SK-N-SH treated with all-trans-retinoic acid at 6 μM for 48 hours (cell line): ENCODE data around the gene AMOT.

Experiments used
- ATAC-seq: fragments of 200-7000 bp; cut with Tn5 transposase; 3 replicates; pipeline ENCODE4 v1.9.1; 2020; ENCODE audit warnings: mild to moderate bottlenecking, moderate library complexity
- BACH2 ChIP-seq: fragments of 250-450 bp; sonication (Bioruptor Pico); IDR thresholded peaks from 2 replicates; pipeline ENCODE4 v1.9.0; 2021; ENCODE audit warnings: mild to moderate bottlenecking, borderline replicate concordance
- CSDC2 ChIP-seq: fragments of 250-450 bp; sonication (Bioruptor Pico); IDR thresholded peaks from 2 replicates; pipeline ENCODE4 v1.5.0; 2020; ENCODE audit warnings: mild to moderate bottlenecking, moderate library complexity
- GLIS3 ChIP-seq: fragments of 250-450 bp; sonication (Bioruptor Pico); IDR thresholded peaks from 2 replicates; pipeline ENCODE4 v1.5.0; 2020; ENCODE audit warnings: mild to moderate bottlenecking, moderate library complexity
- ISL1 ChIP-seq: fragments of 250-450 bp; sonication (Bioruptor Pico); IDR thresholded peaks from 2 replicates; pipeline ENCODE4 v2.1.2; 2022; ENCODE audit warnings: mild to moderate bottlenecking, moderate library complexity
- OSR1 ChIP-seq: fragments of 250-450 bp; sonication (Bioruptor Pico); IDR thresholded peaks from 2 replicates; pipeline ENCODE4 v1.8.0; 2022; ENCODE audit warnings: moderate library complexity, mild to moderate bottlenecking, inconsistent platforms
- RARB ChIP-seq: fragments of 250-450 bp; sonication (Bioruptor Pico); IDR thresholded peaks from 2 replicates; pipeline ENCODE4 v1.8.0; 2021; ENCODE audit warnings: mild to moderate bottlenecking, moderate library complexity
- SNAI2 ChIP-seq: fragments of 250-450 bp; sonication (Bioruptor Pico); IDR thresholded peaks from 2 replicates; pipeline ENCODE4 v1.5.0; 2020; ENCODE audit warnings: mild to moderate bottlenecking, moderate library complexity
- TCF4 ChIP-seq: fragments of 250-450 bp; sonication (Bioruptor Pico); IDR thresholded peaks from 2 replicates; pipeline ENCODE4 v1.8.0; 2021; ENCODE audit warnings: mild to moderate bottlenecking, moderate library complexity, borderline replicate concordance
- TOX ChIP-seq: fragments of 250-450 bp; sonication (Bioruptor Pico); IDR thresholded peaks from 2 replicates; pipeline ENCODE4 v1.8.0; 2021; ENCODE audit warnings: mild to moderate bottlenecking, moderate library complexity, borderline replicate concordance
- ZC3H10 ChIP-seq: fragments of 250-450 bp; sonication (Bioruptor Pico); IDR thresholded peaks from 2 replicates; pipeline ENCODE4 v1.5.1; 2021; ENCODE audit warnings: mild to moderate bottlenecking, moderate library complexity
- ZFP3 ChIP-seq: fragments of 250-450 bp; sonication (Bioruptor Pico); IDR thresholded peaks from 2 replicates; pipeline ENCODE4 v1.5.0; 2020; ENCODE audit warnings: mild to moderate bottlenecking, moderate library complexity
- ZNF8 ChIP-seq: fragments of 450-650 bp; formaldehyde crosslinking; IDR thresholded peaks from 2 replicates; pipeline ENCODE4 v1.5.0; 2020; ENCODE audit warnings: mild to moderate bottlenecking, moderate library complexity
- TF ChIP-seq, protein P1 (sequence below): fragments of 250-450 bp; sonication (Bioruptor Pico); IDR thresholded peaks from 2 replicates; pipeline ENCODE4 v1.5.1; 2020; ENCODE audit warnings: low read depth, mild to moderate bottlenecking, moderate library complexity
- TF ChIP-seq, protein P2 (sequence below): fragments of 250-450 bp; sonication (Bioruptor Pico); IDR thresholded peaks from 2 replicates; pipeline ENCODE4 v1.5.0; 2020; ENCODE audit warnings: mild to moderate bottlenecking, moderate library complexity
- TF ChIP-seq, protein P3 (sequence below): fragments of 250-450 bp; sonication (Bioruptor Pico); IDR thresholded peaks from 2 replicates; pipeline ENCODE4 v1.8.0; 2021; ENCODE audit warnings: low read depth, mild to moderate bottlenecking, moderate library complexity, borderline replicate concordance
- TF ChIP-seq, protein P4 (sequence below): fragments of 250-450 bp; sonication (Bioruptor Pico); IDR thresholded peaks from 2 replicates; pipeline ENCODE4 v1.8.0; 2020; ENCODE audit warnings: mild to moderate bottlenecking, moderate library complexity, borderline replicate concordance

Gene AMOT

DNA sequence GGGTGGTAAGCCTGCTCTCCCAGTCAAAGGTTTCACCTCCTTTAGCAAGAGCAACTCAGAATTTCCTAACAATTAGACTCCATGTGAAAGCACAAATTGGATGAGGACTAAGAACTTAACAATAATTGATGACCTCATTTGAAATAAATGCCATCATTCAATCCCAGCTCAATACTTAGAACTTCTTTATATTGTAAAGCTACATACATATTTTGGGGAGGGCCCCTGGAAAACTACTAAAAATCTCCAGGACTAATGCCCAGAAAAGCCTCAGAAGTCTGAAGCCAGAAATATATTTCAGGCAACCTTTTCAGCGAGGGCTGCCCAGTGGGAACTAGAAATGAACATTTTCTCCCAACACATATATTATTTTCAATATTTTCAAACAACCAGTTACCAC is 38.1 kb downstream of the AMOT start:
- TF ChIP-seq ZC3H10 (CRISPR knock-in tag) = no peak
- no peak for TF ChIP-seq ISL1
- TF ChIP-seq SNAI2 (CRISPR knock-in tag) = no peak
- TF ChIP-seq TCF4 (CRISPR knock-in tag) = no peak
- TF ChIP-seq RARB (CRISPR knock-in tag) = no peak
- TF ChIP-seq BACH2 (CRISPR knock-in tag) = no peak
- TF ChIP-seq, protein P1, sequence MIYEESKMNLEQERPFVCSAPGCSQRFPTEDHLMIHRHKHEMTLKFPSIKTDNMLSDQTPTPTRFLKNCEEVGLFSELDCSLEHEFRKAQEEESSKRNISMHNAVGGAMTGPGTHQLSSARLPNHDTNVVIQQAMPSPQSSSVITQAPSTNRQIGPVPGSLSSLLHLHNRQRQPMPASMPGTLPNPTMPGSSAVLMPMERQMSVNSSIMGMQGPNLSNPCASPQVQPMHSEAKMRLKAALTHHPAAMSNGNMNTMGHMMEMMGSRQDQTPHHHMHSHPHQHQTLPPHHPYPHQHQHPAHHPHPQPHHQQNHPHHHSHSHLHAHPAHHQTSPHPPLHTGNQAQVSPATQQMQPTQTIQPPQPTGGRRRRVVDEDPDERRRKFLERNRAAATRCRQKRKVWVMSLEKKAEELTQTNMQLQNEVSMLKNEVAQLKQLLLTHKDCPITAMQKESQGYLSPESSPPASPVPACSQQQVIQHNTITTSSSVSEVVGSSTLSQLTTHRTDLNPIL = no peak
- no peak for TF ChIP-seq GLIS3 (CRISPR knock-in tag)
- no peak for TF ChIP-seq ZFP3 (CRISPR knock-in tag)
- TF ChIP-seq, protein P2, sequence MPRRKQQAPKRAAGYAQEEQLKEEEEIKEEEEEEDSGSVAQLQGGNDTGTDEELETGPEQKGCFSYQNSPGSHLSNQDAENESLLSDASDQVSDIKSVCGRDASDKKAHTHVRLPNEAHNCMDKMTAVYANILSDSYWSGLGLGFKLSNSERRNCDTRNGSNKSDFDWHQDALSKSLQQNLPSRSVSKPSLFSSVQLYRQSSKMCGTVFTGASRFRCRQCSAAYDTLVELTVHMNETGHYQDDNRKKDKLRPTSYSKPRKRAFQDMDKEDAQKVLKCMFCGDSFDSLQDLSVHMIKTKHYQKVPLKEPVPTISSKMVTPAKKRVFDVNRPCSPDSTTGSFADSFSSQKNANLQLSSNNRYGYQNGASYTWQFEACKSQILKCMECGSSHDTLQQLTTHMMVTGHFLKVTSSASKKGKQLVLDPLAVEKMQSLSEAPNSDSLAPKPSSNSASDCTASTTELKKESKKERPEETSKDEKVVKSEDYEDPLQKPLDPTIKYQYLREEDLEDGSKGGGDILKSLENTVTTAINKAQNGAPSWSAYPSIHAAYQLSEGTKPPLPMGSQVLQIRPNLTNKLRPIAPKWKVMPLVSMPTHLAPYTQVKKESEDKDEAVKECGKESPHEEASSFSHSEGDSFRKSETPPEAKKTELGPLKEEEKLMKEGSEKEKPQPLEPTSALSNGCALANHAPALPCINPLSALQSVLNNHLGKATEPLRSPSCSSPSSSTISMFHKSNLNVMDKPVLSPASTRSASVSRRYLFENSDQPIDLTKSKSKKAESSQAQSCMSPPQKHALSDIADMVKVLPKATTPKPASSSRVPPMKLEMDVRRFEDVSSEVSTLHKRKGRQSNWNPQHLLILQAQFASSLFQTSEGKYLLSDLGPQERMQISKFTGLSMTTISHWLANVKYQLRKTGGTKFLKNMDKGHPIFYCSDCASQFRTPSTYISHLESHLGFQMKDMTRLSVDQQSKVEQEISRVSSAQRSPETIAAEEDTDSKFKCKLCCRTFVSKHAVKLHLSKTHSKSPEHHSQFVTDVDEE (CRISPR knock-in tag) = no peak
- no peak for ATAC-seq

DNA sequence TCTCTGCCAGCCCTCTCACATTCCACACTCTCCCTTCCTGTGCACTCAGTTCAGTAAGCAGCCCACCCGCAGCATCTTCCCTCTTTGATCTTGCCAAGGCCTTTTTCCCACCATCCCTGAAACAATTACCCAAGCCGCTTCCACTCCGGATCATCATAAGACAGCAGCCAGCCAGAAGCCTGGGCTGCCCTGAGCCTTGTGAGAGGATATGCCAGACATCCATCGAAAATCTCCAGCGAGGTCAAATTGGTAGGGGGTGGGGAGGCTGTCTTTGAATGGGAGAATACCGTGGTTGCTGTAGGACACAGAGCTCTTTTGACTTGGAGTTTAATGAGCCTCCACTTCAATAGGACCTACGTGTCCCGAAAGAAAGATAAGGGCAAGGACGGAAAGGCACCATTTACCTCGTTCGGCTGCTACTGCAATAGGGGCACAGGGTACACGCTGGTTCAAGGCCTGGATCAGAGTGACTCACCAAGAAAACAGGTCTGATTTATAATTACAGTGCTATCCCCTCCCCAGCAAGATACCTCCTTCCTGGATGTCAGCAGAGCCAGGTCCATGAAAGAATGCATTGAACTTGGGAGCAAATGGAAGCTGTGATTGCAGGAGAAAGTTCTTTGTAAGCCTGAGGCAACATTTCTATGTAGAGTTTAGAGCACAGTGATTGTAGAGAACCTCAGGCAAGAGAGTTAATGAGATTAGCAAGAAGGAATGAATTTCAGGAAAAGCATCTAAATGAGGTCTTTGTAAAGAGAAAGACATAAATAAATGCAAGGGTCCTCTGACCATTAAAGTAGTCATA is 39.5 kb downstream of the AMOT start:
- ATAC-seq = no peak

More for the DNA sequence above, 39.5 kb downstream of the AMOT start:
- TF ChIP-seq, protein P2 (CRISPR knock-in tag) = no peak
- TF ChIP-seq, protein P3, sequence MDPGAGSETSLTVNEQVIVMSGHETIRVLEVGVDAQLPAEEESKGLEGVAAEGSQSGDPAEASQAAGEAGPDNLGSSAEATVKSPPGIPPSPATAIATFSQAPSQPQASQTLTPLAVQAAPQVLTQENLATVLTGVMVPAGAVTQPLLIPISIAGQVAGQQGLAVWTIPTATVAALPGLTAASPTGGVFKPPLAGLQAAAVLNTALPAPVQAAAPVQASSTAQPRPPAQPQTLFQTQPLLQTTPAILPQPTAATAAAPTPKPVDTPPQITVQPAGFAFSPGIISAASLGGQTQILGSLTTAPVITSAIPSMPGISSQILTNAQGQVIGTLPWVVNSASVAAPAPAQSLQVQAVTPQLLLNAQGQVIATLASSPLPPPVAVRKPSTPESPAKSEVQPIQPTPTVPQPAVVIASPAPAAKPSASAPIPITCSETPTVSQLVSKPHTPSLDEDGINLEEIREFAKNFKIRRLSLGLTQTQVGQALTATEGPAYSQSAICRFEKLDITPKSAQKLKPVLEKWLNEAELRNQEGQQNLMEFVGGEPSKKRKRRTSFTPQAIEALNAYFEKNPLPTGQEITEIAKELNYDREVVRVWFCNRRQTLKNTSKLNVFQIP (CRISPR knock-in tag) = no peak
- no peak for TF ChIP-seq RARB (CRISPR knock-in tag)
- TF ChIP-seq ZNF8 (CRISPR knock-in tag) = no peak
- no peak for TF ChIP-seq ISL1
- TF ChIP-seq GLIS3 (CRISPR knock-in tag) = no peak
- no peak for TF ChIP-seq TCF4 (CRISPR knock-in tag)
- TF ChIP-seq BACH2 (CRISPR knock-in tag) = no peak
- no peak for TF ChIP-seq OSR1 (CRISPR knock-in tag)
- TF ChIP-seq, protein P4, sequence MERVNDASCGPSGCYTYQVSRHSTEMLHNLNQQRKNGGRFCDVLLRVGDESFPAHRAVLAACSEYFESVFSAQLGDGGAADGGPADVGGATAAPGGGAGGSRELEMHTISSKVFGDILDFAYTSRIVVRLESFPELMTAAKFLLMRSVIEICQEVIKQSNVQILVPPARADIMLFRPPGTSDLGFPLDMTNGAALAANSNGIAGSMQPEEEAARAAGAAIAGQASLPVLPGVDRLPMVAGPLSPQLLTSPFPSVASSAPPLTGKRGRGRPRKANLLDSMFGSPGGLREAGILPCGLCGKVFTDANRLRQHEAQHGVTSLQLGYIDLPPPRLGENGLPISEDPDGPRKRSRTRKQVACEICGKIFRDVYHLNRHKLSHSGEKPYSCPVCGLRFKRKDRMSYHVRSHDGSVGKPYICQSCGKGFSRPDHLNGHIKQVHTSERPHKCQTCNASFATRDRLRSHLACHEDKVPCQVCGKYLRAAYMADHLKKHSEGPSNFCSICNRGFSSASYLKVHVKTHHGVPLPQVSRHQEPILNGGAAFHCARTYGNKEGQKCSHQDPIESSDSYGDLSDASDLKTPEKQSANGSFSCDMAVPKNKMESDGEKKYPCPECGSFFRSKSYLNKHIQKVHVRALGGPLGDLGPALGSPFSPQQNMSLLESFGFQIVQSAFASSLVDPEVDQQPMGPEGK (CRISPR knock-in tag) = no peak
- TF ChIP-seq SNAI2 (CRISPR knock-in tag) = no peak
- TF ChIP-seq CSDC2 (CRISPR knock-in tag) = no peak
- no peak for TF ChIP-seq ZFP3 (CRISPR knock-in tag)
- no peak for TF ChIP-seq TOX (CRISPR knock-in tag)
